Measurements from ENCODE around the gene WDFY2. TPM values are rescaled to one million over a fixed set of nuclear protein-coding genes. Genes with fewer than 3 reads are reported as not detected.

Gene WDFY2
- total RNA-seq, 1 experiment from 2014 or later, result 25.7 TPM

GRCh38 chr13:51557875-51558612 is 26.2 kb upstream of the WDFY2 start:
- H3K27ac Mint-ChIP-seq, result no peak overlapping the region
- POLR2A ChIA-PET, result no interaction called here
- DNase-seq (ENCODE audit: low spot score) (no peak), ATAC-seq (no peak)
- CTCF ChIA-PET, result no interaction called here
- H3K36me3 Mint-ChIP-seq, result no peaks in the 10 kb centered on the region
- TF ChIP-seq, protein P1, sequence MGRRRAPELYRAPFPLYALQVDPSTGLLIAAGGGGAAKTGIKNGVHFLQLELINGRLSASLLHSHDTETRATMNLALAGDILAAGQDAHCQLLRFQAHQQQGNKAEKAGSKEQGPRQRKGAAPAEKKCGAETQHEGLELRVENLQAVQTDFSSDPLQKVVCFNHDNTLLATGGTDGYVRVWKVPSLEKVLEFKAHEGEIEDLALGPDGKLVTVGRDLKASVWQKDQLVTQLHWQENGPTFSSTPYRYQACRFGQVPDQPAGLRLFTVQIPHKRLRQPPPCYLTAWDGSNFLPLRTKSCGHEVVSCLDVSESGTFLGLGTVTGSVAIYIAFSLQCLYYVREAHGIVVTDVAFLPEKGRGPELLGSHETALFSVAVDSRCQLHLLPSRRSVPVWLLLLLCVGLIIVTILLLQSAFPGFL (CRISPR knock-in tag; IDR thresholded peaks at IDR 0.05; ENCODE audit: borderline replicate concordance), result no peak
- no peak for TF ChIP-seq CTCF (IDR thresholded peaks at IDR 0.05)
- TF ChIP-seq ELF4 (CRISPR knock-in tag; IDR thresholded peaks at IDR 0.05; ENCODE audit: low read depth), result no peak
- TF ChIP-seq ZBTB21 (CRISPR knock-in tag; IDR thresholded peaks at IDR 0.05; ENCODE audit: borderline replicate concordance), result no peak
- no peak for TF ChIP-seq NFYB (CRISPR knock-in tag; conservative IDR thresholded peaks at IDR 0.05; ENCODE audit: low read depth)
- TF ChIP-seq NR2C2 (CRISPR knock-in tag; IDR thresholded peaks at IDR 0.05), result no peak
- no peak for TF ChIP-seq TP53 (CRISPR knock-in tag; IDR thresholded peaks at IDR 0.05)
- TF ChIP-seq TEAD1 (CRISPR knock-in tag; IDR thresholded peaks at IDR 0.05), result no peak
- TF ChIP-seq CREM (CRISPR knock-in tag; IDR thresholded peaks at IDR 0.05), result no peak
- TF ChIP-seq IRF2 (CRISPR knock-in tag; IDR thresholded peaks at IDR 0.05; ENCODE audit: borderline replicate concordance, low read depth), result no peak
- TF ChIP-seq ZNF416 (CRISPR knock-in tag; IDR thresholded peaks at IDR 0.05), result no peak
- TF ChIP-seq ATF1 (CRISPR knock-in tag; IDR thresholded peaks at IDR 0.05), result no peak
- no peak for TF ChIP-seq FOXP4 (CRISPR knock-in tag; IDR thresholded peaks at IDR 0.05)
- no peak for TF ChIP-seq ZNF396 (CRISPR knock-in tag; IDR thresholded peaks at IDR 0.05; ENCODE audit: borderline replicate concordance)
- TF ChIP-seq JAZF1 (CRISPR knock-in tag; IDR thresholded peaks at IDR 0.05), result no peak
- TF ChIP-seq EMX1 (CRISPR knock-in tag; IDR thresholded peaks at IDR 0.05), result no peak
- H3K27me3 Mint-ChIP-seq (ENCODE audit: low read depth), result no peaks in the 10 kb centered on the region
- H3K4me3 Mint-ChIP-seq, result no peak overlapping the region
- H3K9me3 Mint-ChIP-seq, result peaks cover 9% of the 10 kb centered on the region
- peaks cover 3% of the 10 kb centered on the region; the same call in 1 of the 2 replicates for H3K4me1 Mint-ChIP-seq

DNA sequence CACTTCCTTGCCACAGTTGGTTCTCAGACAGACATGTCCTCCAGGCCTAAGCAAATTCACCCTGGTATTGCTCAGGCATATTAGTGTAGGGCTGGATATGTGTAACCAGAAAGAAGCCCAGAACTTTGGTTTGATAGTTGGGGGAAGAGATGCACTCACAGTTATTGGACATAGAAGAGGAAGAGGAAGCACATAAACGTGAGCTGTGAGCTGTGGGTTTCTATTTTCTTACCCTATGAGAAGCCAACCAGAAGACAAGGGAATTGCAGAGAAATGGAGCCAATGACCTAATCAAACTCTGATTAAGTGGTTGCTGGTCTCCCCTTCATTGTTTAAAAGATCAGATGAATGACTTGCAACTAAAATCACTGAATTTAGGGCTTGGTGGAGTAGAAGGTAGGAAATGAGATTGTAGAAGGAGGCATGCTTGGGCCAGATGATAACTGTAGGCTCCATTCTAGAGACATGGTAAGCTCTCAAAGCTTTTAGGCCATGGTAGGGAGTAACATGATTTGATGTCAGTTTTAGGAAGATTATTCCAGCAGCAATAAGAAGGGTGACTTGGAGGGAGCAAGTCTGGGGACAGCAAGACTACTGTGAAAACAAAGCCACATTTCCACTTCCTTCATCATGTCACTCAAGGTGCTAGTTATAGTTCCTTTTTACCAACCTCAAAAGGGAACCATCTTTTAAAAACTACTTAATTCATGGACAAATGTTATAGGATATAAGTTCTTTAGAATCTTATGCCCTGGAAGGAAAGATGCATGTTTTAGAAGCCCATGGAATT is 24.1 kb upstream of the WDFY2 start:
- H3K27ac Mint-ChIP-seq, result no peak overlapping the region
- ChIA-PET CTCF (no interaction called here), POLR2A (no interaction called here)
- peaks cover 9% of the 10 kb centered on the region for H3K9me3 Mint-ChIP-seq
- no peak overlapping the region for H3K4me3 Mint-ChIP-seq
- H3K36me3 Mint-ChIP-seq, result no peaks in the 10 kb centered on the region
- H3K27me3 Mint-ChIP-seq (ENCODE audit: low read depth), result no peaks in the 10 kb centered on the region
- ATAC-seq, result no peak
- no peak for DNase-seq (ENCODE audit: low spot score)
- H3K4me1 Mint-ChIP-seq, result peaks cover 3% of the 10 kb centered on the region; the same call in 1 of the 2 replicates
- TF ChIP-seq MLX (CRISPR knock-in tag; IDR thresholded peaks at IDR 0.05) (no peak), ZNF532 (CRISPR knock-in tag; IDR thresholded peaks at IDR 0.05; ENCODE audit: borderline replicate concordance) (no peak), NFE2L1 (CRISPR knock-in tag; IDR thresholded peaks at IDR 0.05) (no peak), PRRX2 (CRISPR knock-in tag; IDR thresholded peaks at IDR 0.05) (no peak), FOXK1 (CRISPR knock-in tag; IDR thresholded peaks at IDR 0.05) (no peak), FOXP1 (CRISPR knock-in tag; IDR thresholded peaks at IDR 0.05; ENCODE audit: borderline replicate concordance) (no peak), TEAD4 (CRISPR knock-in tag; IDR thresholded peaks at IDR 0.05) (no peak), NR2C2 (CRISPR knock-in tag; IDR thresholded peaks at IDR 0.05) (no peak), ETV6 (CRISPR knock-in tag; IDR thresholded peaks at IDR 0.05) (no peak)

All from WTC11 (cell line).